ENCODE results near the gene DPPA3.
"Not testable (repeated sequence)": the region's sequence is repeated elsewhere in the genome, so short reads cannot be mapped to it uniquely, and the experiment has no call there.

Gene DPPA3

DNA sequence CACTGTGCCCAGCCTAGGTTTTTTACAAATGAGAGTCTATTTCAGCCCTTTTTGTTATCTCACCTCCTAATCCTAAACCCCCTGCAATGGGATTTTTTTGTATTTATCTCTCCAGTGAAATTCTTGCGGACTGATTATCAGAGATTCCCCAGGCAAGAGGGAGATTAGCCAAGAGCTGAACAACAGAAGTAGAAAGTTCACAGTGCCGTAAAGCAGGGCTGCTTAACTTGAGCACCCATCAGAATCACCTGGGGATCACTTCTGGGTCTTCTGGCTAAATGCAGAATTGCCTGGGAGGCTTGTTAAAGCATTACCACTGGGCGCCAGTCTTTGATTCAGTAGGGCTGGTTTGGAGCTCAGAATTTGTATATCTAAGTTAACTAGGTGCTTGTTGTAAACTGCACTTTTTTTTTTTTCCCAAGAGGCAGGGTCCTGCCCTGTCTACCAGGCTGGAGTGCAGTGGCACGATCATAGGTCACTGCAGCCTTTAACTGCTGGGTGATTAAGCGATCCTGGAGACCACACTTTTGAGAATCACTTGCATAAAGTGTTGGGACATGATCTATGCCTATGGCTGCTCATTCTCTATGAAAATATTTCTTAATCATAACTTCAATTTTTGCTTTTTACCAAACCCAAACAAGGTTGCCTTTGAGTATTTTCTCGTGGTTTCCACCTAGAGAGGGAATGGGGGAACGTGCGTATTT is 1.1 kb upstream of the DPPA3 start:
- Mint-ChIP-seq H3K4me1 (ENCODE audit: low read depth) (no peaks in the 10 kb centered on the region), H3K4me3 (no peak overlapping the region), H3K9me3 (no peaks in the 10 kb centered on the region), H3K36me3 (ENCODE audit: low read depth) (no peaks in the 10 kb centered on the region), H3K27ac (no peak overlapping the region), H3K27me3 (ENCODE audit: low read depth) (no peaks in the 10 kb centered on the region)

DNA sequence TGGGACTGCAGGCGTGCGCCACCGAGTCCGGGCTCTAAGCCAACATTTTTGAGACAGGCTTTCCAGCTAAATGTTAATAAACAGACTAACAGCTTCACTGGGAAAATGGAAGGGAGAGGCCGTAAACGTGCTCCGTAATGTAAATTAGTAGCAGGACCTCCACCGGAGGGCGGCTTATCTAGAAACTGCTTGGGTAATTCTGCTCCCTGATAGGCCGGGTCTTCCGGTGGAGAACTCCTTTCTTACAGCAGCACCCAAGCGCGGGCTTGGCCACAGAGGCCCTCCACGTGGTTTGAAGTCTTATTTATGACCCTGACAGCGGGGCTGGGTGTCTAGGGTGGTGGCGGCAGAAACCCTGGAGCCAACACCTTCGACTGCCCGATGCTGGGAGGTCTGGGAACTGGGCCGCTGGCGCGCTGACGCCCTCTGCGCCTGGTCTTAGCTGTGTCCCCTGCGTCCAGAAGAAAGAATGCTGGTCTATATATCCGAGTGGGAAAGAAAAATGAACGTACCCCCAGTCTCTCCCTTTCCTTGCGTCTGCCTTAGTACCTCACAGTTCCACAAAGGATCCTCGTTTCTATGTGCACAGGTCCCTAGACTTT is 1.7 kb downstream of the DPPA3 start:
- peaks cover 4% of the 10 kb centered on the region for H3K27me3 Mint-ChIP-seq (ENCODE audit: low read depth)
- H3K36me3 Mint-ChIP-seq (ENCODE audit: low read depth), result no peaks in the 10 kb centered on the region
- no peak overlapping the region for H3K4me3 Mint-ChIP-seq
- H3K4me1 Mint-ChIP-seq (ENCODE audit: low read depth), result no peaks in the 10 kb centered on the region
- H3K9me3 Mint-ChIP-seq, result no peaks in the 10 kb centered on the region
- no peak overlapping the region for H3K27ac Mint-ChIP-seq

DNA sequence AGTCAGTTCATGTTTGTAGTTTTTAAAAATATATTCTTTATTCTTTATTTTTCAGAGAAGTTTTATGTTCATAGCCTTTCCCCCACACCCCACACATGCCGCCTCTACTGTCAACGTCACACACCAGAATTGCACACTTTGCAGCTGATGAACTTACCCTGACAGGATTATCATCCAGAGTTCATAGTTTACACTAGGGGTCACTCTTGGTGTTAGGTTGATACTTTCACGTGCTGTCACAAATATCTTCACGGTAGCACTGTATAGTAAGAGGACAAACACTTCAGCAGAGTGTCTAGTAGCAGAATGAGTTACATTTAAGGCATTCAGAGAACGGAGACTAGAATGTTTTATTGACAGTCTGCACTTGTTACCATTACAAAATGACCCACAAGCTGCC is 5.1 kb downstream of the DPPA3 start:
- Mint-ChIP-seq H3K4me1 (ENCODE audit: low read depth) (no peaks in the 10 kb centered on the region), H3K4me3 (no peak overlapping the region), H3K36me3 (ENCODE audit: low read depth) (no peaks in the 10 kb centered on the region), H3K27ac (no peak overlapping the region), H3K27me3 (ENCODE audit: low read depth) (peaks cover 4% of the 10 kb centered on the region), H3K9me3 (no peaks in the 10 kb centered on the region)

DNA sequence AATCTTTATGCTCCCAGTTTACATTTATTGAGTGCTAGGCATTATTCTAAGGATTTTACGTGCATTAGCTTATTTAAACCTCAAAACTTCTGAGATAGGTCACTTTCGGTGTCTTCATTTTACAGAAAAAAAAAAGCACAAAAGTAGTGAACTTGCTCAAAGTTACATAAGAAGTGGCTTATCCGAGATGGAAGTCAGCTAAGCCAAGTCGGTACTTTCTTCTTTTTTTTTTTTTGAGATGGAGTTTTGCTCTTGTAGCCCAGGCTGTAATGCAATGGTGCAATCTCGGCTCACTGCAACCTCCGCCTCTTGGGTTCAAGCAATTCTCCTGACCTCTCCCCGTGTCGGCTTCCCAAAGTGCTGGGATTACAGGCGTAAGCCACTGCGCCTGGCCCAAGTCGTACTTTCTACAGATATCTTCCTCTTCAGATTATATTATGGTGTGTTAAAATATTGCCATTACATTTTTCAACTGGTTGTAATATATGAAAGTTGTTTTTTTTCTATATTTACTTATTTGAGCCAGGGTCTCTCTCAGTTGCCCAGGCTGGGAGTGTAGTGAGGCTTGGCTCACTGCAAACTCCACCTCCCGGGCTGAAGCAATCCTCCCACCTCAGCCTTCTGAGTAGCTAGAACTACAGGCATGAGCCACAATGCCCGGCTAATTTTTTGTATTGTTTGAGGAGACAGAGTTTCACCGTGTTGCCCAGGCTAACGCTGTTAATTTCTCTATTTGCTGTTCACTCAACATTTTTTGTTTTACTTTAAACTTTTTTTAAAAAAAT is 8.9 kb downstream of the DPPA3 start:
- Mint-ChIP-seq H3K4me1 (ENCODE audit: low read depth) (no peaks in the 10 kb centered on the region), H3K9me3 (no peaks in the 10 kb centered on the region), H3K4me3 (no peak overlapping the region), H3K27ac (no peak overlapping the region), H3K36me3 (ENCODE audit: low read depth) (no peaks in the 10 kb centered on the region), H3K27me3 (ENCODE audit: low read depth) (peaks cover 4% of the 10 kb centered on the region)

DNA sequence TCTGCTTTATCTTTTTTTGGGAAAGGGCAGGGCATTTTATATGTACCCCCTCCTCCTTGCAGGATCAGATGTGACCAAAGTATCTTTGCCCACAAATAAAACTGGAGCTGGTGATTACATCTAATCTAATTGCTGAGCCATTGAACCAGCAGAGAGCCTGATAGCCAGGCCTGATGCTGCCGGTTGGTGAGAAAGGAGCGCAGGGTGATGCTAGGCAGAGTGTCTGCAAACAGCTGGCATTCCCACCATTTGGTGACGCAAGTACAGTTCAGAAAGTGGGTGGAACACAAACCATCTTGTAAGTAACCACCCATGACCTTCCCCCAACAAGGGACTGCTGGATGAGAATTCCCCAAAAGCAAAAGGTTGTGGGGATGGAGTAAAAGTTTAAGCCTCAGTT is 12.7 kb downstream of the DPPA3 start:
- H3K27ac Mint-ChIP-seq, result no peak overlapping the region
- H3K27me3 Mint-ChIP-seq (ENCODE audit: low read depth), result no peaks in the 10 kb centered on the region
- H3K4me3 Mint-ChIP-seq, result no peak overlapping the region
- H3K4me1 Mint-ChIP-seq (ENCODE audit: low read depth), result no peaks in the 10 kb centered on the region
- H3K9me3 Mint-ChIP-seq, result no peaks in the 10 kb centered on the region
- no peaks in the 10 kb centered on the region for H3K36me3 Mint-ChIP-seq (ENCODE audit: low read depth)

DNA sequence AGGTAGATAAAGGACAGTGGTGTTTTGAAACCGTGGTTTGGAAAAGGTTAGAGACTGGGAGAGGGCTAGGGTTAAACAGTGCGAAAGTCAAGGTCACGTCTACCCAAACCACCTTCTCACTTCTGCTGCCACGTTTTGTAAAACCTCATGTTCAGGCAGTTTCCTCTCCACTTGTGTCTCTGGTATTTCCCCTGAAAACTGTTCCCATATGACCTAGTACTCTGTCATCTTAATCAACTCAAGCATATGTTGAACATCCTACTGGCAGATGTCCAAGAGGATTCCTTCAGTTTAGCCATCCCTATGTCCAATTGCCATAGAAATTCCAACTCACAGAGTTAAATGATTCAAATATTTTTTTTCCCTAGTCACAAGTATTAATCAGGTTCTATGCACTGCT is 18.5 kb downstream of the DPPA3 start:
- Mint-ChIP-seq H3K27me3 (ENCODE audit: low read depth) (peaks cover 3% of the 10 kb centered on the region), H3K4me1 (ENCODE audit: low read depth) (no peaks in the 10 kb centered on the region), H3K9me3 (no peaks in the 10 kb centered on the region), H3K4me3 (no peak overlapping the region), H3K36me3 (ENCODE audit: low read depth) (no peaks in the 10 kb centered on the region), H3K27ac (no peak overlapping the region)

DNA sequence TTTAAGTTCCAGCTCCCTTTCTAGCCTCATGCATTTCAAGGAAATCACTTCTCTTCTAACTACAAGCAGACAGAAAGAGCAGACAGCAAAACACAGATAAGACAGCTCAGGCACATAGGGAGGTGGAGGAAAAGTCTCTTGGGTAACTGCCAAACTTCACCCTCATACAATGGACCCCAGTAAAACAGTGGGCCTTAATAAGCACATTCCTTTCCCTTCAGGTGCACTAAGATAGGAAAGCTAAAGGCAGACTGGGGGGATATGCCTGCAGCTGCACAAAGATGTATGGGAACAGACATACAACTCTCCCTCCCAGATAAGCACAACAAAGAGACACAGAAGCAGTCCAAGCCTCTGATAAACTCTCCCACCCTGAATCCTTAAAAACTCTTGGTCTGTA is 19.8 kb downstream of the DPPA3 start:
- not testable (repeated sequence) for H3K9me3 Mint-ChIP-seq; H3K27ac Mint-ChIP-seq; H3K27me3 Mint-ChIP-seq (ENCODE audit: low read depth); H3K36me3 Mint-ChIP-seq (ENCODE audit: low read depth); H3K4me3 Mint-ChIP-seq; H3K4me1 Mint-ChIP-seq (ENCODE audit: low read depth)

DNA sequence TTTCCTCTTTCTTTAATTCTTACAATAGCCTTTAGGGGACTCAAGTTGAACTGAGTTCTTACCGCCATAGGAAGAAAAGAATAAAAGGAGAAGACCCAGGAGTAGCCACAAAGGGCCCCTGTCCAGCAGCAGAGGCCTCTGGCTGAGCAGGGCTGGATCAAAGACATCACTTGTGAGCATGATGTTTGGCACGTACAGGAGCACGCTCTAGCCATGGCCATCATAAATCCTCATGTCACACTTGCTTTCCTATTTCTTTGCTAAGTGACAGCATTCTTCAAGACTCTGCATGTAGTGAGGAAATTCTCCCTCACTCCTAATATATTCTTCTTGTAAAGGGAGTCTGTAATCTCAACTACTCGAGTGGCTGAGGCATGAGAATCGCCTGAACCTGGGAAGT is 20.3 kb downstream of the DPPA3 start:
- Mint-ChIP-seq H3K4me3 (no peak overlapping the region), H3K27me3 (ENCODE audit: low read depth) (peaks cover 3% of the 10 kb centered on the region), H3K9me3 (no peaks in the 10 kb centered on the region), H3K36me3 (ENCODE audit: low read depth) (no peaks in the 10 kb centered on the region), H3K27ac (no peak overlapping the region), H3K4me1 (ENCODE audit: low read depth) (no peaks in the 10 kb centered on the region)

DNA sequence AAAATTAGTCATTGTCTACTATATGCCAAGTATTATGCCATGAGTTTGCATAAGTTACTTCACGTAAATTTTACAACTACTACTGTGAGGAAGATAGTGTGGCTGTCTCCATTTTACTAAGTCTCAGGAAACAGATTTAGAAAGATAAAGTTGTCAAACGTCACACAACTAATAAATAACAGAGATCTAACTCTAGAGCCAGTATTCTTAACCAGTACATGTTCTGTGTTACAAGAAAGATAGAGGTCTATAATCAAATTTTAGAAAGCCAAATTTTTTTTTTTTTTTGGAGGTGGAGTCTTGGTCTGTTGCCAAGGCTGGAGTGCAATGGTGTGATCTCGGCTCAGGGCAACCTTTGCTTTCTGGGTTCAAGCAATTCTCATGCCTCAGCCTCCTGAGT is 21.8 kb downstream of the DPPA3 start:
- Mint-ChIP-seq H3K27ac (no peak overlapping the region), H3K27me3 (ENCODE audit: low read depth) (peaks cover 3% of the 10 kb centered on the region), H3K9me3 (no peaks in the 10 kb centered on the region), H3K4me1 (ENCODE audit: low read depth) (no peaks in the 10 kb centered on the region), H3K36me3 (ENCODE audit: low read depth) (no peaks in the 10 kb centered on the region), H3K4me3 (no peak overlapping the region)

DNA sequence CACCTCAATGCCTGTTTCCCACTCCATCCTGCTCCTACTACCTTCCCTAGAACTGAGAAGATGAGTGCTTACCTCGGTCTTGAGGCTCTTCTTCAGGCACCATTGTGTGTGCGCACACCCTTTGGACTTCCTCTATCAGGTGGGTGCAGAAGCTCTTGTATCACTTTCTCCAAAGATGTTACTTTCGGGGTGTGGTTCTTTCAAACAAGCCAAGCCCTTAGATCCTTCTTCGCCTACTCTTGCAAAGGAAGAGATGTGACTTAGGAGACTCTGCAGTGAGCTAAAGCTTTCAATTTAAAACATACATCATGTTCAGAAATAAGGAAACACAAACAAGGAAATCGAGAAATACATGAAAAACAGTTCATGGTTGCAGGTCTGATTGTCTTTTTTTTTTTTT is 36.0 kb downstream of the DPPA3 start, which contains the start of gene CLEC4C:
TSS of gene CLEC4C (minus strand) at position 130 of the 400 bp plus-strand sequence. CDS start at position 103, 27 bp downstream.
- Mint-ChIP-seq H3K36me3 (ENCODE audit: low read depth) (no peaks in the 10 kb centered on the region), H3K27me3 (ENCODE audit: low read depth) (no peaks in the 10 kb centered on the region), H3K4me3 (no peak within 1 kb of the TSS), H3K27ac (no peak within 1 kb of the TSS), H3K9me3 (no peaks in the 10 kb centered on the region), H3K4me1 (ENCODE audit: low read depth) (no peaks in the 10 kb centered on the region)

DNA sequence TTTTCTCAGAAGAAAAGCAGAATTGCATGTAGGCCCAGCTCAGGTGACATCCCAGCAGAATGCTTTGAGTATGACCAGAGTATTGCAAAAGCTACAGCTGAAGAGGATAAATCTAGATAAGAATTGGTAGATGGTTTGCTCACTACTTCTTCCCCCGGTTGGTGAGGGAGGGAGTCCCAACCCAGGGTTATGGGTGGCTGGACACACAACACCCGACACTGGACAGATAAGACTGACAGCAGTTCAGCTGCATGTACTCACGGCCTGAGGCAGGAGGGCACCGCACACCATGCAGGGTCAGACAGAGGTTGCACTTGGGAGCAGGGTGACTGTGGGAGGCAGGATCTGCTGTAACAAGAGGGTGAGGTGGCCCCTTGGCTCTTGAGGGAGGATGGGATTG is 37.6 kb downstream of the DPPA3 start:
- Mint-ChIP-seq H3K27me3 (ENCODE audit: low read depth) (no peaks in the 10 kb centered on the region), H3K4me3 (no peak overlapping the region), H3K36me3 (ENCODE audit: low read depth) (no peaks in the 10 kb centered on the region), H3K4me1 (ENCODE audit: low read depth) (peaks cover 2% of the 10 kb centered on the region), H3K9me3 (no peaks in the 10 kb centered on the region), H3K27ac (no peak overlapping the region)

DNA sequence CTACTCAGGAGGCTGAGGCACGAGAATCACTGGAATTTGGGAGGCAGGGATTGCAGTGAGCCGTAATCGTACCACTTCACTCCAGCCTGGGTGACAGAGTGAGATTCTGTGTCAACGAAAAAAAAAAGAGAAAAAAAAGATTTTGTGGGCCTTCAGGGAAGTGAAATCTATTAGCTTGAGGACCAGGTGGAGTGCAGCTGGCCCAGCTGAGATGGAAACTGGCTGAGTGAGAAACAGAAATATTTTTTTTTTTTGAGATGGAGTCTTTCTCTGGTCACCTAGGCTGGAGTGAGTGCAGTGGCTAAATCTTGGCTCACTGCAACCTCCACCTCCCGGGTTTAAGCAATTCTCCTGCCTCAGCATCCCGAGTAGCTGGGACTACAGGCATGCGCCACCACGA is 38.2 kb downstream of the DPPA3 start:
- Mint-ChIP-seq H3K27me3 (ENCODE audit: low read depth) (no peaks in the 10 kb centered on the region), H3K4me3 (no peak overlapping the region), H3K36me3 (ENCODE audit: low read depth) (no peaks in the 10 kb centered on the region), H3K27ac (no peak overlapping the region), H3K9me3 (no peaks in the 10 kb centered on the region), H3K4me1 (ENCODE audit: low read depth) (peaks cover 2% of the 10 kb centered on the region)

DNA sequence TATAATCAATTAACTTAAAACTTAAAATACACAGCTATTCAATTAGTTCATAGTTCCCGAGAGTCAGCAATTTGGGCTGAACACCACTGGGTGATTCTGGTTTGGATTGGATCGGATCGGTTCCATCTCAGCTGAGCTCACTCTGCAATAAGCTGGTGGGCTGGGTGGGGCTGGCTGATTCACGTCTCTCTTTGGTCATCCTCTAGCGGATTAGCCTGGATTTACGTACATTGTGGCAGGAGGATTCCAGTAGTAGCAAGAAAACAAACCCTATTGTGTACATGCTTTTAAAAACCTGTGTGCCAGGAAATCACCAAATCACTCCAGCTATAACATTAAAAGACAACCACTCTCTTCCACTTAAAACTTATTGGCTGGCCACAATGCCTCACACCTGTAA is 39.1 kb downstream of the DPPA3 start:
- no peaks in the 10 kb centered on the region for H3K36me3 Mint-ChIP-seq (ENCODE audit: low read depth)
- no peak overlapping the region for H3K4me3 Mint-ChIP-seq
- H3K27me3 Mint-ChIP-seq (ENCODE audit: low read depth), result no peaks in the 10 kb centered on the region
- no peak overlapping the region for H3K27ac Mint-ChIP-seq
- H3K4me1 Mint-ChIP-seq (ENCODE audit: low read depth), result peaks cover 2% of the 10 kb centered on the region
- H3K9me3 Mint-ChIP-seq, result no peaks in the 10 kb centered on the region

DNA sequence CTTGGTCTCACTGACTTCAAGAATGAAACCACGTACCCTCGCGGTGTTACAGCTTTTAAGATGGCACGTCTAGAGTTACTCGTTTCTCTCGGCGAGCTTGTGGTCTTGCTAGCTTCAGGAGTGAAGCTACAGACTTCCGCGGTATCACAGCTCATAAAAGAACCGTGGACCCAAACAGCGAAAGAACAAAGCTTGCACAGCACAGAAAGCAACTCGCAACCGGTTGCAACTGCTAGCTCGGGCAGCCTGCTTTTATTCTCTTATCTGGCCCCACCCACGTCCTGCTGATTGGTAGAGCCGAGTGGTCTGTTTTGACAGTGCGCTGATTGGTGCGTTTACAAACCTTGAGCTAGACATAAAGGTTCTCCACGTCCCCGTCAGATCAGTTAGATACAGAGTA is 40.2 kb downstream of the DPPA3 start:
- Mint-ChIP-seq H3K4me3 (no peak overlapping the region), H3K4me1 (ENCODE audit: low read depth) (peaks cover 5% of the 10 kb centered on the region), H3K27ac (no peak overlapping the region)

More for the DNA sequence above, 40.2 kb downstream of the DPPA3 start:
- Mint-ChIP-seq H3K27me3 (ENCODE audit: low read depth) (no peaks in the 10 kb centered on the region), H3K36me3 (ENCODE audit: low read depth) (no peaks in the 10 kb centered on the region), H3K9me3 (no peaks in the 10 kb centered on the region)

Measured in T-helper 1 cell treated with Interleukin-12 subunit alpha and Interleukin-12 subunit beta and Interleukin-4 antibody, amounts not matched to agents 30 μg/mL and 1 μg/mL, for 36 hours (primary cell).